PFSK-1 (cell line): ENCODE results near the gene OR11H7.

Experiments used
- FOXP2 ChIP-seq: optimal IDR thresholded peaks from 2 replicates; pipeline ENCODE3; 2011; ENCODE audit warnings: borderline replicate concordance, control low read depth, inconsistent platforms; ENCODE audit not compliant: insufficient read depth; ENCODE audit errors: extremely low read length, extremely low read depth
- POLR2AphosphoS5 ChIP-seq: IDR thresholded peaks from 2 replicates; pipeline ENCODE4 v1.6.1; 2012; ENCODE audit warnings: low read depth, mild to moderate bottlenecking, control low read depth, low read length, moderate library complexity
- SIN3A ChIP-seq: IDR thresholded peaks from 2 replicates; pipeline ENCODE4 v1.6.1; 2012; ENCODE audit warnings: mild to moderate bottlenecking, low read length, moderate library complexity, borderline replicate concordance; ENCODE audit not compliant: insufficient read depth
- TAF1 ChIP-seq: IDR thresholded peaks from 2 replicates; pipeline ENCODE4 v1.6.1; 2012; ENCODE audit warnings: low read length, control low read depth, borderline replicate concordance; ENCODE audit not compliant: insufficient read depth
- TF ChIP-seq, protein P1 (sequence below), 2 experiments: IDR thresholded peaks; 2 replicates each; pipeline versions ENCODE4 v1.6.1 to v1.8.0; 2011 to 2012; ENCODE audit warnings: low read depth in 2 of 2, low read length in 2 of 2, control low read depth in 1 of 2, inconsistent platforms in 1 of 2, mild to moderate bottlenecking in 1 of 2, moderate library complexity in 1 of 2; ENCODE audit not compliant: insufficient read depth in 1 of 2

DNA sequence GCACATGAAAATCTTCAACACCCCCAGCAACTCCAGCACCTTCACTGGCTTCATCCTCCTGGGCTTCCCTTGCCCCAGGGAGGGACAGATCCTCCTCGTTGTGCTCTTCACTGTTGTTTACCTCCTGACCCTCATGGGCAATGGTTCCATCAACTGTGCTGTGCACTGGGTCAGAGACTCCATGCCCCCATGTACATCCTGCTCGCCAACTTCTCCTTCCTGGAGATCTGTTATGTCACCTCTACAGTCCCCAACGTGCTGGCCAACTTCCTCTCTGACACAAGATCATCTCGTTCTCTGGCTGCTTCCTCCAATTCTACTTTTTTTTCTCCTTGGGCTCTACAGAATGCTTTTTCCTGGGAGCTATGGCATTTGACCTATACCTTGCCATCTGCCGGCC lies 49.6 kb upstream of the OR11H7 start:
- TF ChIP-seq, protein P1, sequence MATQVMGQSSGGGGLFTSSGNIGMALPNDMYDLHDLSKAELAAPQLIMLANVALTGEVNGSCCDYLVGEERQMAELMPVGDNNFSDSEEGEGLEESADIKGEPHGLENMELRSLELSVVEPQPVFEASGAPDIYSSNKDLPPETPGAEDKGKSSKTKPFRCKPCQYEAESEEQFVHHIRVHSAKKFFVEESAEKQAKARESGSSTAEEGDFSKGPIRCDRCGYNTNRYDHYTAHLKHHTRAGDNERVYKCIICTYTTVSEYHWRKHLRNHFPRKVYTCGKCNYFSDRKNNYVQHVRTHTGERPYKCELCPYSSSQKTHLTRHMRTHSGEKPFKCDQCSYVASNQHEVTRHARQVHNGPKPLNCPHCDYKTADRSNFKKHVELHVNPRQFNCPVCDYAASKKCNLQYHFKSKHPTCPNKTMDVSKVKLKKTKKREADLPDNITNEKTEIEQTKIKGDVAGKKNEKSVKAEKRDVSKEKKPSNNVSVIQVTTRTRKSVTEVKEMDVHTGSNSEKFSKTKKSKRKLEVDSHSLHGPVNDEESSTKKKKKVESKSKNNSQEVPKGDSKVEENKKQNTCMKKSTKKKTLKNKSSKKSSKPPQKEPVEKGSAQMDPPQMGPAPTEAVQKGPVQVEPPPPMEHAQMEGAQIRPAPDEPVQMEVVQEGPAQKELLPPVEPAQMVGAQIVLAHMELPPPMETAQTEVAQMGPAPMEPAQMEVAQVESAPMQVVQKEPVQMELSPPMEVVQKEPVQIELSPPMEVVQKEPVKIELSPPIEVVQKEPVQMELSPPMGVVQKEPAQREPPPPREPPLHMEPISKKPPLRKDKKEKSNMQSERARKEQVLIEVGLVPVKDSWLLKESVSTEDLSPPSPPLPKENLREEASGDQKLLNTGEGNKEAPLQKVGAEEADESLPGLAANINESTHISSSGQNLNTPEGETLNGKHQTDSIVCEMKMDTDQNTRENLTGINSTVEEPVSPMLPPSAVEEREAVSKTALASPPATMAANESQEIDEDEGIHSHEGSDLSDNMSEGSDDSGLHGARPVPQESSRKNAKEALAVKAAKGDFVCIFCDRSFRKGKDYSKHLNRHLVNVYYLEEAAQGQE (IDR thresholded peaks at IDR 0.05; ENCODE audit: insufficient read depth in 1 of 2, low read depth in 2 of 2, low read length in 2 of 2): no peak
- TF ChIP-seq POLR2AphosphoS5 (no peak), SIN3A (no peak), TAF1 (no peak), FOXP2 (no peak)
